ENCODE results near the gene TAF4.
"Not testable (repeated sequence)": the region's sequence is repeated elsewhere in the genome, so short reads cannot be mapped to it uniquely, and the experiment has no call there.

The TAF4 gene

DNA sequence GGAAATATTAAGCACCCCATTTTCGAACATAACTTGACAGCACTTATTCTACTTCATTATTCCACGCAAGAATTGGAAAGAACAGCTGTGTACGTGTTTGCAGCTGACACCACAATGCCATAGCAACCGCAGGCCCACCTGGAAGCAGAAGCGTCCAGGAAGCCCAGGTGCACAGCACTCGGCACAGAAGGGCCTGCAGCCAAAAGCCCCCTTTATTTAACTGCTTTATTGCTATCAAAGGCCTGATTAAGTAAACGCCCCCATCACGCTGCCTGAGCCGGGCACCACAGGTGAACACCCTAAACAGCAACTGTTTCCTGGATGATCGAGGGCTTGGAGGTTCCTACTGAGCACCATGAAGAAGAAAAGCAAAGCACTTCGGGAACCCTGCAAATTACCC, 6.3 kb downstream of the TAF4 start:
- no peak for DNase-seq

DNA sequence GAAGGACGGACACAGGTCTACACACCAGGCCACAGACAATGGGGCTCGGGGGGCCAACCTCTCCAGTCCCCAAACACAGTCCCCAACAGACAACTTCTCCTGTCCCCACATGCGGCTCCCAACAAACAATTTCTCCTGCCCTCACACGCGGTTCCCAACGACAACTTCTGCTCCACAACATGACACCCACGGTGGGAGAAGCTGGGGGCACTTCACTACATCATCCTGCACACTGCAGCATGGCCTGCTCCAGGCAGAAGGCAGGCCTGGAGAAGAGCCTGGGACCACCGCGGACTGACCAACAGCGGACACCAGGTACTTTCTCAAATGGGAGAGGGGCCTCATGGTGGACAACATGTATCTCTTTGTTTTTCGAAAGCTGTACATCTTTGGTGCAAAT, 6.7 kb downstream of the TAF4 start:
- no peak for DNase-seq

DNA sequence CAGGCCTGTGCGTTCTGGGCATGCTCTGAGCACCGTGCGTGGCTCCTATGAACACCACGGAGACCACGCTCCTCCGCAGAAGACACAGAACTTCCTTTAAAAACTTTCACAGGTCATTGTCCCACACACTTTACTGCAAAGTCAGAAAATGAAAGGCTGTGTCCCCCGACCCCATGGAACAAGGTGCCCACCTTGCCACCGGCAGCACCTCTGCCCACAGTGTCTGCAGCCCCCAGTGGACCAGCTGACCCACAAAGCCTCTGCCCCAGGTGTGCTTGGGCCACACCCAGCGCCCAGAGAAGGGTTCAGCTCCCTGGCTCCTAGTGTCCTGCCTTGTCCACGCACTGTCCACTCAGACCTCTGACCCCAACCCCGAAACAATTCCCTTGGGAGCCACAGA, 8.7 kb downstream of the TAF4 start:
- no peak for DNase-seq

DNA sequence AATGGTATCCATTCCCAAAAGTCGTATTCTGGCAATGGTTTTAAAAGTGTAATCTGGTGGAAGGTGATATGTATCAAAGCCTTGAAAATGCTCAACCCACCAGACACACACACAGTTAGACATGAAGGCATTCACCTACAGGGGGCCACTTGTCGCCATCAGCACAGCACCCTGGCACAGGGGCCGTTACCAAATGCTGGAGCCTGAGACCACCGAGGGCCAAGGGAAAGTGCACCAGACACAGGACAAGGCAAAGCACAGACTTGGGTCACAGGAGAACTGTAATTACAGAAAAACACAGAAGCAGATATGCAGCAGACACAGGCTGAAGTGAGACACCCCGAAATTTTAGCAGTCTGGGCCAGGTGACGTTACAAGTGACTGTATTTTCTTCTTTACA, 9.3 kb downstream of the TAF4 start:
- no peak for DNase-seq

DNA sequence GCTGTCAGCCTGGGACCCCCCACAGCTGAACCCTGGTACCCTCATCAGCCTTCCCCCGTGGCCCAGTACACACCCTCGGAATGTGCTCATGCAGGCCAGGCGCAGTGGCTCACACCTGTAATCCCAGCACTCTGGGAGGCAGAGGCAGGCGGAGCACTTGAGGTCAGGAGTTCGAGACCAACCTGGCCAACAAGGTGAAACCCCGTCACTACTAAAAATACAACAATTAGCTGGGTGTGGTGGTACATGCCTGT, 9.9 kb downstream of the TAF4 start:
- not testable (repeated sequence) for DNase-seq

DNA sequence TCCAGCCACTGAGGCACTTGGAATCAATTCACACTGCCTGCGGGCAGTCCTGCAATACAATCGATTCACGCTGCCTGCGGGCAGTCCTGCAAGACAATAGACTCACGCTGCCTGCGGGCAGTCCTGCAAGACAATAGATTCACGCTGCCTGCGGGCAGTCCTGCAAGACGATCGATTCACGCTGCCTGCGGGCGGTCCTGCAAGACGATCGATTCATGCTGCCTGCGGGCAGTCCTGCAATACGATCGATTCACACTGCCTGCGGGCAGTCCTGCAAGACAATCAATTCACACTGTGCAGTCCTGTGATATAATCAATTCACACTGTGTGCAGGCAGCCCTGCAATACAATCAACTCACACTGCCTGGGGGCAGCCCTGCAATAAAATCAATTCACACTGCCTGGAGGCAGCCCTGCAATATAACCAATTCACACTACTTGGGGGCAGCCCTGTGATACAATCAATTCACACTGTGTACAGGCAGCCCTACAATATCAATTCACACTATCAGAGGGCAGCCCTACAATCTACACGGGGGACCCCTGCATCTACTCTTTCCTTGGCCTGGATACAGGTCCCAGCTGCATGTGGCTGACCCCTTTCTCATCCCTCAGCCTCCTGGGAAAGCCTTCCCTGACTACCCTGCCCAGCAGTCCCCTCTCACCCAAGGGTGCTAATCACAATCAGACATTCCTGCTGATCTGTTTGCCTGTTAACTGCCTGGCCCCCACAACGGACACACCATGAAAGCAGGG, 10.4 kb downstream of the TAF4 start:
- no peak for DNase-seq

DNA sequence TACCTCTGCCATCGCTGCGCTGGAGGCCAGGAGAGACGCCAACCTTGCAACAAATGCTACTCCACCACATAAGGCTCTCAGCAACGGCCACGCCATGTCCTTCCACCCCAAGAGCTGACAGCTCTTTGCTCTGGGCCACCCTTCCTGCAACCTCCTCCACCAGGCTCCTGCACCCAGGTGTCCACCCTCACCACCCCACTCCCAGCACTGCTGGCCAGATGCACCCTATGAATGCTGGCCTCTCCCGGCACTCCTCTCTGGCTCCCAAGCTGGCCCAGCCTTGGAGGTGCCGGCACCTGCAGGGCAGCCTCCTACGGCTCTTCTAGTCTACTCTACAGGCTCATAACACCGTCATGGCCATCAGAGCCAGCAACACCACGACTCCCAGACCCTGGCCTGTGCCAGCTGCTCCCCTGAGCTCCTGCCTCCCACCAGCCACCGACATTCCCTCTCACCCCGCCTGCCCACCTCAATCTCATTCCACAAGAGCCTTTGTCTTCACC, 11.2 kb downstream of the TAF4 start:
- no peak for DNase-seq

DNA sequence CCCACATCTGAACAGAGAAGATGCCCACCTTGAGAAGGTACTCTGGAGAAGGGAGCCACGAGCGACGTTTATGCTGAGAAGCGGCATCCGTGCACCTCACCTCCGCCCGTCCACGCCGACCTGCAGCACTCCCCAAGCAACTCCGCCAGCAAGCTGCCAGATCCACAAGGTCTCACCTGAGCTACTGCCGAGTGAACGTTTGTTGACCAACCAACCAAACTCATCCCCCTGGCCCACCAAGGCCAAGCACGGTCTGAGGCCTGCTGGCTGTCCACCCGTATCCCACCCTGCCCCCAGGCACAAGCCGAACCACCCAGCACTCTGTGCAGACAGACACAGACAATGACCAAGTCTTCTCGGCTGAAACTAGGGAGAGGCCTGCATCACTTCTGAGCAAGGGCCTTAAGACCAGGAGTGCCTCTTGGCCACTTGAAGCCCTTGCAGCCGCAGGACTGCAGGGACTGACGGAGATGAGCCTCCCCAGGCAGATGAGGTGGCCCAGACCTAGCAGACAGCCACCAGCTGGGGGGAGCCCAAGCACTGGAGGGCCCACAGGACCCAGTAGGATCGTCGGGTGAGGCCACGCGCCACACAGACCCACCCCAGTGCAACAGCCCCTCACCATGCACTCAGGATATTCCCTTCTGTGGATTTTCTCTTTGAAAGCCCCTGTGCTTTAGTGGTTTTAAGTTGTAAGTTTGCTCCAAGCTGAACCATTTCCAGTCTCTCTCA, 12.1 kb downstream of the TAF4 start:
- no peak for DNase-seq

DNA sequence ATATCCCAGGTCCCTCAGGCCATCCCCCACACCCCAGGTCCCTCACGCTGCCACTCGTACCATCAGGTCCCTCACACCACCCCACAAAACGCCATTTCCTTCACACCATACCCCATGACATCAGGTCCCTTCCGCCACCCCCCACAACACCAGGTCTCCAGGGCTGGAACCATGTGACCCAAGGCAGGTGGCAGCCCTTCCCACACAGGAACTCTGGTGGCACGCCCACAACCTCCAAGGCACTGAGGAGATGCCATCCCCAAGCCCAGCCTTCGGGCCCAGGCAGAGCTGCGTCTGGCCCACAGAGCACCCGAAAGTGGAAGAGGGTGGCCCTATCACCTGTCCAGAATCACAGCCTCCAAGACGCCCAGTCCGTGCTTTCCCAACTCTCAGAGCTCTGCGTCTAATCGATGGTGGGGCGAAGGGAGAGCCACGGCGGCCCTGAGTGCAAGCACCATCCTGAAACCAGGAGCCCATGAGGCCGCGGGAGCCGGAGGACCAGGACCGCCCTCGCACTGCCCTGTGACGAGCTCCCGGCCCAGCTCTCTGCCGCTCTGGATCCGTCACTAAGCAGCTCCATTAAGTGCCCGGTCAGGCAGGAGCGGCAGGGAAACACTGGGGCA, 12.7 kb downstream of the TAF4 start:
- no peak for DNase-seq

DNA sequence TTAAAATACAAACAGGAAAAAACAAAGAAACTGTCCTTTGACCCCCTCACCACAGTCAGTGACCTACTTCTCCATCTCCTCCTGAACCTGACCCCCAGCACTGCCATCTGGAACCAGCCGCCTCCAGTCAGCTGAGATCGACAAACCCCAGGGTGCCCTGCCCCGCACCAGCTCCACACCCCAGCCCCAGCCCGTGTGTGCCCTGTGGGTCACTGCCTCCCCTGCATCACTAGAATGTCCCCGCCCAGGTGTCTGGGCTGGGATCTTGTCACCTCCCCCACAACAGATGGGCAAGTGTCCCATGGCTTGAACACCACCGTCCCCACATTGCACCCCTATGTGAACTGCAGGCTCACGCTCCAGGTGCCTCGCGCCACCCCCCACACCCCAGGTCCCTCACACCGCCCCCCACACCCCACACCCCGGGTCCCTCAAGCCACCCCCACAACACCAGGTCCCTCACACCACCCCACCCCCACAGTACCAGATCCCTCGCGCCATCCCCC, 13.3 kb downstream of the TAF4 start:
- DNase-seq, result no peak

DNA sequence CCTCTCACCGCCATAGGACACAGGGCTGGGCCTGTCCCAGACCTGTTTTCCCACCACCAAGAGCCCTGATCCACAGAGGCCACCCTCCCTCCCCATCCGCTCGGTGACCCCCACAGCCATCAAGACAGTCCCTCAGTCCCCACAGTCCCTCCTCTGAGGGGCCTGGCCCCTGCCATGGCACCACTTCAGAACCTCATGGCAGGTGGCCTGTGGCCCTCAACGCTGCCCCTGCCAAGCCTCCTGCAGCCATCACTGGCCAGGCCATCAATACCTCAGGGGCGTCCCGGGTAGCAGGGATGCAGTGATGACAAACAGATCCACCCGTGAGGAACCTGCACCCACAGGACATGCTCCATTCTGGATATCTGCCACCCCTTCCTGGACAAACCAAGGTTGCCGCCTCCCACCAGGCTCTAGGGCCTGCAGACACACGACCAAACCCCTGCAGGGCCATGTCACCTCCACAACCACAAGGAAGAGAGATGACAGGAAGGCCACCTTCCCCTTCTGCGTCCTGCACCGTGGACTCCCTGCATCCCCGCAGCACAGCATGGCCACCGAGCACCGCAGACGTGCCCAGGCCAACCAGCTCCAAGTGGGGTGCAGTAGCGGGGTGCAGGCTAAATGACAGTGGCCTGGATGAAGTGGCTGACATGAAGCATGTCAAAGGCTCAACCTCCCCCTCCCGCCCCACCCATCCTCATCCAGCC, 14.0 kb downstream of the TAF4 start:
- no peak for DNase-seq

DNA sequence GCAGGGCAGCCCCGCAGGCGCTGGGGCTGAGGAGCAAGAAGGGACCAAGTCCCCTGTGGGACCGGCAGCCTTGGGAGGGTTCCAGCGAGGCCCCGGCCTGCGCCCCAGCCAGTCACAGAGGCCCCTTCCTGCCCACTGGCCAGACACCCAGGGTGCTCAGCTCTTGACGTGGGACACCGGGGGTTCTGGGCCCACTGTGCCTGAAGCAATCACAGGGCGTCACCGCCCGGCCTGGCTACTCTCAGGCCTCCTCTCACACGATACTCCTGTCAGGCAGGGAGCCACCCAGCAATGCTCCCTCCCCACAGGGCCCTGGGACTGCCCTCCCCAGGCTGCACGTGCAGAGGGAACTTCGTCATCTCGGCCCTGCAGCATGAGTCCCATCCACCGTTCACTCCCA, 14.5 kb downstream of the TAF4 start:
- no peak for DNase-seq

DNA sequence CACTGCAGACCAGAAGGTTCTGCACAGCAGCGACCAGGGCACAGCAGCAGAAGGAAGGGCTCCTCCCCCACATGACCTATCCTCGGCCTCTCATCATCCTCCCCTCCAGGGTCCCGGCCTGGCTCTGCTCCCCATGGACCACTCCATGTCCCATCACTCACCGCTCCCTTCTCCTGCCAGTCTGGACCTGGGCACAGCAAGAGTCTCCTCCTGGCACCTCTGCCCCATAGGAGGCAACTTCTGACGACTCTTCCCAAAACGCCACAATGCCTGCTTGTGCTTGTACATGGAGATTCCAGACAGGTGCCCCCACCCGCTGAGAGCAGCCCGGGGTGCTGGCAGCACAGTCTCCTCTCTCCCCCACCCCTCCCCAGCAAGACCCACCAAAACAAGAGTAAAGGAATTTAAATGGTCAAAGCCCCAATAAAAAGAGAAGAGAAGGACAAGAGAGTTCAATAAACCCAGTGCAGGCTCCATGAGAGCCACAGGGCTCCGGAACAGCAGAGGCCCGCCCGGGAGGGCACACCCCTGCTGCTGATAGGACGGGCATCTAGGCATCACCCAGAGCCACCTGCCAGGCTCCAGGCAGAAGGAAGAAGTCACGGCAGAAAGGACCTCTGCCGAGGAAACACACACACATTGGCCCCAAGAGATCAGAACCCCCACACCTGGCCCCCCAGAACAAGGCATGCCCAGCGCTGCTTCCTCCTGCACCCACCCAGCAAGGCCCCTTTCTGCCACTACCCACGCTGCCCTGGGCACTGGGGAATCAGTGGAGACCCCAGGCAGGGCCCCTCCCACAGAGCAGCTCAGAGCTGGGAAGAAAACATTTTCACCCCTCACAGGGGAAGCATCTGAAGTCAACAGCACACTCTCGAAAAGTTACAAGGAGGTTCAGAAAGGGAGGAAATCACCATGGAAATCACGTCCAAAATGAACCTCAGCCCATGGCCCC, 15.2 kb downstream of the TAF4 start:
- DNase-seq, result no peak

DNA sequence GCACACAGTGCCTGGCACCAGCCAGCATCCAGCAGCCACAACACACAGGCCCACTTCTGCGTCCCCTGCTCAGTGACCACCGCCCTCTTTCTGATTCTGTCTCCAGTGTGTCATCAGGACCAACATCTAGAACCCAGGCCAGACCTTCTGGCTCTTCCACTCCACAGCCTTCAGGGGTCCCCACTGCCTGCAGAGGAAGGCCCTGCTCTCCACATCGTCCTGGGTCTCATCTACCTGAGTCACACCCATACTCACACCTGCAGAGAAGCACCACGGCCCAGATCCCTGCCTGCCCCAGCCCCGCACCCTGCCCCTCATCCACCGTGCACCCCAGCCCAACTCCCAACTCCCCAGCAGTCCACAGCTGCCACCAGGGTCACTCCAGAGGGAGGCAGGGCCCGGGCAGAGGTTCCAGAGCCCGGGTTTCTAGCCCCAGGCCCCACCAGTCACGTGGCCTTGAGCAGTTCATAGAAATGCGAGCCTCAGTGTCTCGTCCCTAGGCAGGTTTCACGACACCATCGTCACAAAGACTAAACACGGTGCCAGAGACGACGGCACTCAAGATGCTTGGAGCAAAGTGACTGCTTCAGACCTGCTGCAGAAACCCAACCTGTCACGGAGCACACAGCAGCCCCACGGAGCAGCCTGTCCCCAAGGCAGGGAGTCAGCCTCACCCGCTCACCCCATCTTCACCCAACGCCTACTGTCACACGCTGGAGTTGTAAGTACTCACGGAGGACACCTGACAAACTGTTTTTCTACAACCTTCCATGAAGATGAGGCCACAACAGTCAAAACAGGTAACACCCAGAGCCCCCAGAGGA, 16.1 kb downstream of the TAF4 start:
- no peak for DNase-seq

DNA sequence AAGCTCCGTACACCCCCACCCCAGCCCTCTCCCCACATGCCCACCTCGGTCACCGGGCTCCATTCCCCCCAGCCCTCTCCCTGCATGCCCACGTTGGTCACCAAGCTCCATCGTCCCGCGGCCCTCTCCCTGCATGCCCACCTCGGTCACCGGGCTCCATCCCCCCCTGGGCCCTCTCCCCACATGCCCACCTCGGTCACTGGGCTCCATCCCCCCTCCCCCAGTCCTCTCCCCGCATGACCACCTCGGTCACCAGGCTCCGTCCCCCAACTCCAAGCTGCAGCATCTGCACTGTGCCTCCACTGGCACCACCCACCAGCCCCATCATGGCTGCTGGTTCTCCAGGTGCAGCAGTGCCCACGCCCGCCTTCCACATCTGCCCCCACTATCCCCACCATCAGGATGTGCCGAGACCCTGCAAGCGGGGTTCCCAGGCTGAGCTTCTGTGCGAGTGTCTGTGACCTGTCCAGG, 16.8 kb downstream of the TAF4 start:
- DNase-seq, result no peak

DNA sequence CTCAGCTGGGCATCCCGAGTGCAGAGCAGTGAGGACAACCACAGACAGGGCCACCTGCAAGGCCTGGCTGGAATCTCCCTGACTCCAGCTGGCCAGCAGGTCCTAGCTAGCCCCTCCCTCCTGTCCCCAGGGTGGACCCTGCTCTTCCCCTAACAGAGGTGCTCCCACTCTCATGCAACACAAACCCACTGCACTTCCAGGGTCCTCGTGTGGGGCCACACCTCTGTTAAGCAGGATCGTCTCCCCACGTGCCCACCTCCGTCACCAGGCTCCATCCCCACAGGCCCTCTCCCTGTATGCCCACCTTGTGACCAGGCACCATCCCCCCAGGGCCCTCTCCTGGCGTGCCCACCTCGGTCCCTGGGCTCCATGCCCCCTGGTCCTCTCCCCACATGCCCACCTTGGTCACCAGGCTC, 17.3 kb downstream of the TAF4 start:
- no peak for DNase-seq

DNA sequence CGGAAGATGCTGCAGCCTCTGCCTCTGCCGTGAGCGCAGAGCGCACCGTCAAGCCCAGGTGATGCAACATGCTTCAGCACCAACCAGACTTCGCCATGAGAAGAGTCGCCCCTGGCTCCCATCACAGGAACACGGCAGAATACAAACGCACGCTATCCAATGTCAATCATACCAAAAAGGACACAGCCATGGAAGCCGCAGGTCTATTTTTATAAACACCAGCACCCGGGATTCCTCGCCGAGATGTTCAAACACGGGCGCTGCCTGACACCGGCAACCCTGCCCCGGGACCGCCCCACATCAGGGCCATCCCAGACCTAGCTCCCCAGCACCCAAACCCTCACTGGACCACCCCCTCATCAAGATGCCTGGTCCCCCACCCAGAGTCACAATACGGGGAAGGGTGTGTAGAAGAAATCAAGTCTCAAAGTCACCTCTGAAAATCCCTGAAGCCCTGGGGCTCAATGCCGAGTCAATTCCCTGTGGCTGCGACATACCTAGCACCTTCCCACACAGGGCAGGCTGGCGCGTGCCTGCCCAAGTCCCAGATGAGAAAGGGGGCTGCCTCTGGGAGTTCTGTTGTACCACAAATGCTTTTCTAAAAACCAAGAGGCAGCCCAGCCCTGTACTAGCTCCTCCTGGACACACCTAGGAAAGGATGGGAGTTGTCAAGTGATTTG, 17.9 kb downstream of the TAF4 start:
- DNase-seq, result no peak

DNA sequence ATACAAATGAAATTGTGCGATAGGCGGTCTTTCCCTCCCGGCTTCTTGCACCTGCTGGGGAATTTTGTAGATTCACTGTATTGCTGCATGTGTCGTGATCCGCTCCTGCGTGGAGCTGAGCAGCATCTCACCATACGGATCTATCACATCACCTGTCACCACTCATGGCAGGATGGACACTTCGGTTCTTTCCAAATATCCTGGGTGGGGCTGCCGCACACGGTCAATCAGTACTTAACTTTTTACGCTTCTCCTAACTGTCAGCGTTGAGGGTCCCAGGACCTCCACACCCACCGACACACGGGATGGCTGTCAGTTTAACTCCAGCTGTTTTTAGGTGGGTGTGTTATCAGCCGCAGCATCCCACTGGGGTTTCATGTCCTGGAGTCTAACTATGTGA, 19.2 kb downstream of the TAF4 start:
- DNase-seq, result no peak

DNA sequence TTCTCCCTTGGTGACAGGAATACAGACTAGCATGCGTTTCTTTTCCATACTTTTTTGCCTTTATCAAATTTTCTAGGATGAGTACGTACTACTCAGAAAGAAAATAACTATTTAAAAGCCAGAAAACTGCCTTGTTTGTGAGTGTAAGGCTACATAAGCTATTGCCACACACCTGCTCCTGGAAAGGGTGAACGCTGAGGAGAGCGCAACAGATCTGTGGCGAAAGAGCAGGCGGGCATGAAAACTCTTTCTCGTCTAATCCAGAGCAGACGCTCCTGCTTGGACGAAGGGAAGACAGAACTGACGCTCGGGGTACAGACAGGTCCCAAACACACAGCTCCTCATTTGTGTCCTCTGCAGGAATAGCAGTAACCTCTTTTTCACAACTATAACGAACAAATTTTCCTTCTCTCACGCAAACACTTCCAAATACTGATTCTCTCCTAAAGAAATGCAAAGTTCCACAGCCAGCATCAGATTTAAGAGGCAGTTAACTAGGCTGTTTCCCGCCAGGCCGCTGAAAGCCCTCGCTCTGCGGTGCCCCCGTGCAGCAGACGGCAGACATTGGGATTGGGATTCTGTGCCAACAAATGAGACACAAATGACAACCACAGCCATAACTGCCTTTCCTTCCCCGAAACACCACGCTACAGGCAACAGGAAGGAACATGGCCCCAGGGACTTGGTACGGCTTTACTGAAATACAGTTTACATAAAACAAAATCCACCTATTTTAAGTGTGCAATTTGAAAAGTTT, 20.0 kb downstream of the TAF4 start:
- no peak for DNase-seq

All from right kidney (tissue), 1 donor.